Esophagus muscularis mucosa (tissue), 4 donors: ENCODE measurements around the gene KIF18B. TPM values are rescaled to one million over a fixed set of nuclear protein-coding genes. Genes with fewer than 3 reads are reported as not detected.
A peak's percentile ranks its signal among the peaks of the same experiment; 100 is the strongest.

Experiments
- DNase-seq: peaks from one replicate; pipeline ENCODE4 v3.0.0-alpha.2; 2017; ENCODE audit errors: extremely low spot score
- H3K27ac ChIP-seq, 4 donors: fragments of 200-600 bp; sonication (generic); replicated peaks in 1 of 4; 1 replicate in 3 of 4; 2 replicates in 1 of 4; pipeline ENCODE4 v1.5.1; 2016 to 2019; ENCODE audit warnings: mild to moderate bottlenecking in 1 of 4
- H3K27me3 ChIP-seq, 4 donors: fragments of 200-600 bp; sonication (generic); one replicate each; pipeline versions ENCODE4 v1.5.1 to v1.6.0; 2016 to 2019
- H3K36me3 ChIP-seq, 4 donors: fragments of 200-600 bp; sonication (generic); one replicate each; pipeline ENCODE4 v1.5.1; 2016 to 2019
- H3K4me1 ChIP-seq, 4 donors: fragments of 200-600 bp; sonication (generic); one replicate each; pipeline ENCODE4 v1.5.1; 2016 to 2019
- H3K4me3 ChIP-seq, 4 donors: fragments of 200-600 bp; sonication (generic); 1 replicate in 2 of 4; 2 replicates in 2 of 4; pipeline ENCODE4 v1.5.1; 2016 to 2019; ENCODE audit warnings: mild to moderate bottlenecking in 4 of 4, moderate library complexity in 1 of 4
- H3K9me3 ChIP-seq, 4 donors: fragments of 200-600 bp; sonication (generic); 1 replicate in 3 of 4; 2 replicates in 1 of 4; pipeline ENCODE4 v1.5.1; 2016 to 2019
- EP300 ChIP-seq: sonication (generic); formaldehyde crosslinking; IDR thresholded peaks from one replicate; pipeline ENCODE4 v1.6.1; 2017; ENCODE audit warnings: antibody characterized with exemption
- POLR2A ChIP-seq: fragments of 450-650 bp; IDR thresholded peaks from one replicate; pipeline ENCODE4 v1.6.1; 2017; ENCODE audit warnings: antibody characterized with exemption, moderate library complexity, mild to moderate bottlenecking, low read depth
- POLR2AphosphoS5 ChIP-seq, 2 donors: sonication (generic); formaldehyde crosslinking; IDR thresholded peaks; one replicate each; pipeline ENCODE4 v1.6.1; 2017; ENCODE audit warnings: antibody characterized with exemption in 2 of 2
- WGBS: methylation state at CpG from one replicate; pipeline ENCODE4 v1.1.5; 2018; 5-methylcytosine and 5-hydroxymethylcytosine counted together
- intact Hi-C: fragments of 100-400 bp; cut with DNase I; formaldehyde crosslinking; loops from one replicate; pipeline ENCODE4 v1.15.1; 2023
- total RNA-seq, 4 donors: library from RNA; depleted of rRNA; stranded (reverse); fragments of >200 nt; gene quantifications; one replicate each; pipeline versions ENCODE4 v1.1.0 to v1.2.1, GENCODE V29; 2016
- TF ChIP-seq, protein P1 (sequence below), 3 experiments: fragments of 200-600 bp in 2 of 3; fragments of 450-650 bp in 1 of 3; sonication (generic) in 2 of 3; IDR thresholded peaks; one replicate each; pipeline ENCODE4 v1.5.1; 2017 to 2019; ENCODE audit warnings: antibody characterized with exemption in 3 of 3, mild to moderate bottlenecking in 2 of 3, moderate library complexity in 1 of 3

KIF18B gene
- total RNA-seq, 4 donors from 2014 or later, result 0.17 TPM; not detected in 3

- WGBS, result 65% methylated on average over 2 of the region's 2 CpGs
- intact Hi-C loops, result no loop called here
- H3K4me1 ChIP-seq, result peaks cover 0 to 11% (median 9%) of the 10 kb centered on the region in 4 donors
- no peak for DNase-seq
- H3K27ac ChIP-seq, result no peak overlapping the region
- TF ChIP-seq, protein P1, sequence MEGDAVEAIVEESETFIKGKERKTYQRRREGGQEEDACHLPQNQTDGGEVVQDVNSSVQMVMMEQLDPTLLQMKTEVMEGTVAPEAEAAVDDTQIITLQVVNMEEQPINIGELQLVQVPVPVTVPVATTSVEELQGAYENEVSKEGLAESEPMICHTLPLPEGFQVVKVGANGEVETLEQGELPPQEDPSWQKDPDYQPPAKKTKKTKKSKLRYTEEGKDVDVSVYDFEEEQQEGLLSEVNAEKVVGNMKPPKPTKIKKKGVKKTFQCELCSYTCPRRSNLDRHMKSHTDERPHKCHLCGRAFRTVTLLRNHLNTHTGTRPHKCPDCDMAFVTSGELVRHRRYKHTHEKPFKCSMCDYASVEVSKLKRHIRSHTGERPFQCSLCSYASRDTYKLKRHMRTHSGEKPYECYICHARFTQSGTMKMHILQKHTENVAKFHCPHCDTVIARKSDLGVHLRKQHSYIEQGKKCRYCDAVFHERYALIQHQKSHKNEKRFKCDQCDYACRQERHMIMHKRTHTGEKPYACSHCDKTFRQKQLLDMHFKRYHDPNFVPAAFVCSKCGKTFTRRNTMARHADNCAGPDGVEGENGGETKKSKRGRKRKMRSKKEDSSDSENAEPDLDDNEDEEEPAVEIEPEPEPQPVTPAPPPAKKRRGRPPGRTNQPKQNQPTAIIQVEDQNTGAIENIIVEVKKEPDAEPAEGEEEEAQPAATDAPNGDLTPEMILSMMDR (IDR thresholded peaks at IDR 0.05), result no peak
- TF ChIP-seq POLR2A (no peak), POLR2AphosphoS5 (IDR thresholded peaks at IDR 0.05) (no peak), EP300 (no peak)
- H3K36me3 ChIP-seq, result no peaks in the 10 kb centered on the region
- no peaks in the 10 kb centered on the region for H3K9me3 ChIP-seq
- peaks cover 0 to 77% (median 6%) of the 10 kb centered on the region in 4 donors for H3K27me3 ChIP-seq
- H3K4me3 ChIP-seq, result no peak overlapping the region
These were observed 13.1 kb upstream of the KIF18B start for GRCh38 chr17:44960691-44961090.

GRCh38 chr17:44959821-44960531 lies 12.4 kb upstream of the KIF18B start:
- Histone ChIP-seq H3K27me3 (peaks cover 0 to 72% (median 3%) of the 10 kb centered on the region in 4 donors), H3K9me3 (no peaks in the 10 kb centered on the region), H3K4me3 (peak overlapping the region in 3 of 4 donors; percentile 9 to 28 (median 12)), H3K27ac (no peak overlapping the region), H3K36me3 (no peaks in the 10 kb centered on the region), H3K4me1 (peaks cover 0 to 11% (median 9%) of the 10 kb centered on the region in 4 donors)
- intact Hi-C loops, result no loop called here
- WGBS, result 32% methylated on average over 25 of the region's 56 CpGs
- TF ChIP-seq EP300, result no peak
- no peak for TF ChIP-seq POLR2AphosphoS5 (IDR thresholded peaks at IDR 0.05)
- TF ChIP-seq, protein P1 (IDR thresholded peaks at IDR 0.05), result no peak
- TF ChIP-seq POLR2A, result no peak
- no peak for DNase-seq

- DNase-seq, result no peak
- WGBS, result 89% methylated on average over 8 of the region's 8 CpGs
These were observed 9.7 kb upstream of the KIF18B start for GRCh38 chr17:44956998-44957981.

GRCh38 chr17:44955674-44956425 lies 8.3 kb upstream of the KIF18B start:
- Histone ChIP-seq H3K4me1 (peaks cover 0 to 11% (median 9%) of the 10 kb centered on the region in 4 donors), H3K27me3 (peaks cover 0 to 48% (median 3%) of the 10 kb centered on the region in 4 donors), H3K9me3 (no peaks in the 10 kb centered on the region), H3K4me3 (no peak overlapping the region), H3K27ac (no peak overlapping the region), H3K36me3 (no peaks in the 10 kb centered on the region)
- DNase-seq, result no peak
- intact Hi-C loops, result no loop called here
- TF ChIP-seq POLR2AphosphoS5 (IDR thresholded peaks at IDR 0.05), result no peak
- no peak for TF ChIP-seq EP300
- TF ChIP-seq, protein P1 (IDR thresholded peaks at IDR 0.05), result no peak
- TF ChIP-seq POLR2A, result no peak
- WGBS, result 57% methylated on average over 5 of the region's 8 CpGs

More at GRCh38 chr17:44956998-44957981, 9.7 kb upstream of the KIF18B start:
- Histone ChIP-seq H3K4me1 (peaks cover 0 to 11% (median 9%) of the 10 kb centered on the region in 4 donors), H3K36me3 (no peaks in the 10 kb centered on the region), H3K27me3 (peaks cover 0 to 54% (median 3%) of the 10 kb centered on the region in 4 donors), H3K9me3 (no peaks in the 10 kb centered on the region), H3K27ac (no peak overlapping the region), H3K4me3 (no peak overlapping the region)
- TF ChIP-seq, protein P1 (IDR thresholded peaks at IDR 0.05), result no peak
- TF ChIP-seq POLR2A (no peak), EP300 (no peak), POLR2AphosphoS5 (IDR thresholded peaks at IDR 0.05) (no peak)
- intact Hi-C loops, result no loop called here
